HepG2 (cell line): ENCODE measurements around the gene IL1R1. TPM values are rescaled to one million over a fixed set of nuclear protein-coding genes. Genes with fewer than 3 reads are reported as not detected.

ENCODE experiments used
- DR1 ChIP-seq: sonication (generic); formaldehyde crosslinking; IDR thresholded peaks from 2 replicates; pipeline ENCODE4 v1.8.0; 2021; ENCODE audit warnings: mild to moderate bottlenecking, missing genetic modification reagents, inconsistent platforms
- GTF2F1 ChIP-seq: fragments of 150-350 bp; IDR thresholded peaks from 2 replicates; pipeline ENCODE4 v1.6.1; 2014; ENCODE audit warnings: low read length
- KLF9 ChIP-seq: IDR thresholded peaks from 2 replicates; pipeline ENCODE4 v1.6.1; 2016; ENCODE audit warnings: low read depth
- MAFK ChIP-seq, 2 experiments: IDR thresholded peaks in 1 of 2; conservative IDR thresholded peaks in 1 of 2; 2 replicates each; pipeline ENCODE4 v1.6.1; 2011; ENCODE audit warnings: improper control_type of control experiment in 2 of 2, low read length in 2 of 2
- MED1 ChIP-seq: sonication (generic); formaldehyde crosslinking; IDR thresholded peaks from 2 replicates; pipeline ENCODE4 v1.4.0; 2020; ENCODE audit warnings: missing genetic modification reagents
- MTA1 ChIP-seq: sonication (generic); formaldehyde crosslinking; IDR thresholded peaks from 2 replicates; pipeline ENCODE4 v1.4.0; 2020; ENCODE audit warnings: missing genetic modification reagents, mild to moderate bottlenecking, borderline replicate concordance
- NFE2L1 ChIP-seq: sonication (generic); formaldehyde crosslinking; IDR thresholded peaks from 2 replicates; pipeline ENCODE4 v1.4.0; 2020; ENCODE audit warnings: missing genetic modification reagents, mild to moderate bottlenecking, borderline replicate concordance
- POLR2AphosphoS5 ChIP-seq: IDR thresholded peaks from 2 replicates; pipeline ENCODE4 v1.6.1; 2012; ENCODE audit warnings: low read depth, low read length
- SMAD1 ChIP-seq: sonication (generic); formaldehyde crosslinking; IDR thresholded peaks from 2 replicates; pipeline ENCODE4 v1.4.0; 2020; ENCODE audit warnings: missing genetic modification reagents, low read depth, mild to moderate bottlenecking, borderline replicate concordance
- SMAD3 ChIP-seq: sonication (generic); formaldehyde crosslinking; IDR thresholded peaks from 2 replicates; pipeline ENCODE4 v1.4.0; 2020; ENCODE audit warnings: missing genetic modification reagents
- SMARCE1 ChIP-seq: fragments of 450-650 bp; IDR thresholded peaks from 2 replicates; pipeline ENCODE4 v1.6.1; 2017; ENCODE audit warnings: borderline replicate concordance
- ZNF224 ChIP-seq: sonication (generic); formaldehyde crosslinking; IDR thresholded peaks from 2 replicates; pipeline ENCODE4 v1.5.0; 2020; ENCODE audit warnings: mild to moderate bottlenecking, missing genetic modification reagents
- ZNF30 ChIP-seq: sonication (generic); formaldehyde crosslinking; IDR thresholded peaks from 2 replicates; pipeline ENCODE4 v1.5.0; 2020; ENCODE audit warnings: mild to moderate bottlenecking, missing genetic modification reagents
- ZNF737 ChIP-seq: sonication (generic); formaldehyde crosslinking; IDR thresholded peaks from 2 replicates; pipeline ENCODE4 v1.5.0; 2020; ENCODE audit warnings: missing genetic modification reagents, mild to moderate bottlenecking, borderline replicate concordance
- ZNF761 ChIP-seq: sonication (generic); formaldehyde crosslinking; conservative IDR thresholded peaks from 2 replicates; pipeline ENCODE4 v1.4.0; 2020; ENCODE audit warnings: mild to moderate bottlenecking, missing genetic modification reagents
- ZSCAN31 ChIP-seq: sonication (generic); formaldehyde crosslinking; IDR thresholded peaks from 2 replicates; pipeline ENCODE4 v1.5.0; 2020; ENCODE audit warnings: low read depth, mild to moderate bottlenecking, missing genetic modification reagents
- polyA plus RNA-seq, 8 experiments: library from polyadenylated mRNA; depleted of rRNA in 3 of 8; stranded (reverse) in 7 of 8; unstranded in 1 of 8; fragments of >200 nt; fragmentation: Illumina TruSeq in 4 of 8; extraction: Trizol in 4 of 8; gene quantifications; 2 replicates each; pipeline versions ENCODE4 v1.2.1 to v1.2.3, GENCODE V29; 2011 to 2016; ENCODE audit warnings: low read depth in 4 of 8, missing spikeins in 1 of 8, mixed read lengths in 1 of 8; ENCODE audit not compliant: insufficient read depth in 1 of 8
- total RNA-seq, 5 experiments: library from RNA; depleted of rRNA; stranded (reverse); fragments of >200 nt; fragmentation: Illumina TruSeq; extraction: Trizol; gene quantifications; 2 replicates each; pipeline ENCODE4 v1.2.3, GENCODE V29; 2016; ENCODE audit warnings: low read depth in 1 of 5
- TF ChIP-seq, protein P1 (sequence below): IDR thresholded peaks from 2 replicates; pipeline ENCODE4 v1.6.1; 2016; ENCODE audit warnings: low read depth
- TF ChIP-seq, protein P2 (sequence below): IDR thresholded peaks from 2 replicates; pipeline ENCODE4 v1.6.1; 2016
- TF ChIP-seq, protein P3 (sequence below): sonication (generic); formaldehyde crosslinking; IDR thresholded peaks from 2 replicates; pipeline ENCODE4 v1.5.1; 2020; ENCODE audit warnings: mild to moderate bottlenecking, moderate library complexity, missing genetic modification reagents
- TF ChIP-seq, protein P4 (sequence below), 2 experiments: sonication (generic) in 1 of 2; formaldehyde crosslinking in 1 of 2; IDR thresholded peaks; 2 replicates each; pipeline versions ENCODE4 v1.5.1 to v1.6.1; 2011 to 2020; ENCODE audit warnings: borderline replicate concordance in 1 of 2, low read depth in 1 of 2, low read length in 1 of 2, mild to moderate bottlenecking in 1 of 2, missing genetic modification reagents in 1 of 2, moderate library complexity in 1 of 2
- TF ChIP-seq, protein P5 (sequence below): sonication (generic); formaldehyde crosslinking; IDR thresholded peaks from 2 replicates; pipeline ENCODE4 v1.4.0; 2020; ENCODE audit warnings: mild to moderate bottlenecking, missing genetic modification reagents
- TF ChIP-seq, protein P6 (sequence below): sonication (generic); formaldehyde crosslinking; IDR thresholded peaks from 2 replicates; pipeline ENCODE4 v1.8.1; 2022; ENCODE audit warnings: mild to moderate bottlenecking, missing genetic modification reagents

Gene IL1R1
- total and polyA plus RNA-seq, 2 of the 13 experiments (the other 11 are each of a cell fraction or from before 2014, with no cell fraction given), result 38.0 to 93.1 TPM

DNA sequence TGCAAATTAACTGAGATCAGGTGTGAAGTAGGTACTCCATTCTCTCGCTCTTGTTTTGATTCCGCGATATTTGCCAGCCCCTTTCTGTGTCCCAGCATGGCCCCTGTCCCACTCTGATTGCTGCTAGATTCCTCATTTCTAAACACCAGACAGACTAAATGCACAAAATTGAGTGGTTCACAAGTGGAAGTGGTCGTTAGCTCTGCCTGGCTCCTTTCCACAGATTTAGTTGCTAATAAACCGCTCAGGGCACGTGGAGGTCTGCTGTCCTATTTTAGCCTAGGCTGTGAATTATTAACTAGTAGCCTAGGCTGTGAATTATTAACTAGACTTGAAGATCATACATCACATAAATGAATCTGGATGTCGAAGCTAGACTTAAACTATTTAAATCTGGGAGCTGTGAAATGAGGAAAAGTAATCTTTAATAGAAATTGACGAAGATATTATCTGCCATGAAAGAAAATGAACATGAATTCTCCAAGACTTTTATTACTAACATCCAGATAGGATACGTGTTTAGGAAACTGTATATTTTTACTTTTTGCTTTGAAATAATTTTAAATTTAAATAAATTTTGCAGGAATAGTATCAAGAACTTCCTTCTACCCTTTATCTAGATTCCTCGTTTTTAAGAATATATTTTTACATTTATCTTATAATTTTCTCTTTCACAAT, 48.0 kb downstream of the IL1R1 start (continued):
- TF ChIP-seq, protein P1, sequence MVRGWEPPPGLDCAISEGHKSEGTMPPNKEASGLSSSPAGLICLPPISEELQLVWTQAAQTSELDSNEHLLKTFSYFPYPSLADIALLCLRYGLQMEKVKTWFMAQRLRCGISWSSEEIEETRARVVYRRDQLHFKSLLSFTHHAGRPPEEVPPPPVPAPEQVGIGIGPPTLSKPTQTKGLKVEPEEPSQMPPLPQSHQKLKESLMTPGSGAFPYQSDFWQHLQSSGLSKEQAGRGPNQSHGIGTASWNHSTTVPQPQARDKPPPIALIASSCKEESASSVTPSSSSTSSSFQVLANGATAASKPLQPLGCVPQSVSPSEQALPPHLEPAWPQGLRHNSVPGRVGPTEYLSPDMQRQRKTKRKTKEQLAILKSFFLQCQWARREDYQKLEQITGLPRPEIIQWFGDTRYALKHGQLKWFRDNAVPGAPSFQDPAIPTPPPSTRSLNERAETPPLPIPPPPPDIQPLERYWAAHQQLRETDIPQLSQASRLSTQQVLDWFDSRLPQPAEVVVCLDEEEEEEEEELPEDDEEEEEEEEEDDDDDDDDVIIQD, result peak; percentile 64; the same call in 1 of the 2 replicates
- TF ChIP-seq SMAD1 (CRISPR knock-in tag), result no peak
- no peak for TF ChIP-seq SMARCE1
- TF ChIP-seq MTA1, result no peak
- peak; percentile 64; the same call in 1 of the 2 replicates for TF ChIP-seq SMAD3 (CRISPR knock-in tag)
- no peak for TF ChIP-seq GTF2F1
- TF ChIP-seq, protein P2, sequence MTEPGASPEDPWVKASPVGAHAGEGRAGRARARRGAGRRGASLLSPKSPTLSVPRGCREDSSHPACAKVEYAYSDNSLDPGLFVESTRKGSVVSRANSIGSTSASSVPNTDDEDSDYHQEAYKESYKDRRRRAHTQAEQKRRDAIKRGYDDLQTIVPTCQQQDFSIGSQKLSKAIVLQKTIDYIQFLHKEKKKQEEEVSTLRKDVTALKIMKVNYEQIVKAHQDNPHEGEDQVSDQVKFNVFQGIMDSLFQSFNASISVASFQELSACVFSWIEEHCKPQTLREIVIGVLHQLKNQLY (CRISPR knock-in tag), result peak; percentile 91
- TF ChIP-seq, protein P3, sequence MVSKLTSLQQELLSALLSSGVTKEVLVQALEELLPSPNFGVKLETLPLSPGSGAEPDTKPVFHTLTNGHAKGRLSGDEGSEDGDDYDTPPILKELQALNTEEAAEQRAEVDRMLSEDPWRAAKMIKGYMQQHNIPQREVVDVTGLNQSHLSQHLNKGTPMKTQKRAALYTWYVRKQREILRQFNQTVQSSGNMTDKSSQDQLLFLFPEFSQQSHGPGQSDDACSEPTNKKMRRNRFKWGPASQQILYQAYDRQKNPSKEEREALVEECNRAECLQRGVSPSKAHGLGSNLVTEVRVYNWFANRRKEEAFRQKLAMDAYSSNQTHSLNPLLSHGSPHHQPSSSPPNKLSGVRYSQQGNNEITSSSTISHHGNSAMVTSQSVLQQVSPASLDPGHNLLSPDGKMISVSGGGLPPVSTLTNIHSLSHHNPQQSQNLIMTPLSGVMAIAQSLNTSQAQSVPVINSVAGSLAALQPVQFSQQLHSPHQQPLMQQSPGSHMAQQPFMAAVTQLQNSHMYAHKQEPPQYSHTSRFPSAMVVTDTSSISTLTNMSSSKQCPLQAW (CRISPR knock-in tag), result peak; percentile 99
- TF ChIP-seq KLF9 (CRISPR knock-in tag), result 0 out of 2 replicates have a peak, but pooled peaks have one; percentile 39
- TF ChIP-seq POLR2AphosphoS5, result no peak
- TF ChIP-seq ZNF761 (CRISPR knock-in tag), result no peak
- TF ChIP-seq DR1 (CRISPR knock-in tag), result no peak
- TF ChIP-seq ZSCAN31 (CRISPR knock-in tag), result no peak
- TF ChIP-seq, protein P4, sequence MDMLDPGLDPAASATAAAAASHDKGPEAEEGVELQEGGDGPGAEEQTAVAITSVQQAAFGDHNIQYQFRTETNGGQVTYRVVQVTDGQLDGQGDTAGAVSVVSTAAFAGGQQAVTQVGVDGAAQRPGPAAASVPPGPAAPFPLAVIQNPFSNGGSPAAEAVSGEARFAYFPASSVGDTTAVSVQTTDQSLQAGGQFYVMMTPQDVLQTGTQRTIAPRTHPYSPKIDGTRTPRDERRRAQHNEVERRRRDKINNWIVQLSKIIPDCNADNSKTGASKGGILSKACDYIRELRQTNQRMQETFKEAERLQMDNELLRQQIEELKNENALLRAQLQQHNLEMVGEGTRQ (IDR thresholded peaks at IDR 0.05; ENCODE audit: low read depth, low read length), result peak; percentile 52
- TF ChIP-seq, protein P4 (CRISPR knock-in tag; IDR thresholded peaks at IDR 0.05; ENCODE audit: borderline replicate concordance), result peak; percentile 44; the same call in 1 of the 2 replicates
- no peak for TF ChIP-seq ZNF30
- TF ChIP-seq MAFK (conservative IDR thresholded peaks at IDR 0.05 in 1 of 2, IDR thresholded peaks at IDR 0.05 in 1 of 2; ENCODE audit: low read length in 2 of 2), result no peak
- TF ChIP-seq, protein P5, sequence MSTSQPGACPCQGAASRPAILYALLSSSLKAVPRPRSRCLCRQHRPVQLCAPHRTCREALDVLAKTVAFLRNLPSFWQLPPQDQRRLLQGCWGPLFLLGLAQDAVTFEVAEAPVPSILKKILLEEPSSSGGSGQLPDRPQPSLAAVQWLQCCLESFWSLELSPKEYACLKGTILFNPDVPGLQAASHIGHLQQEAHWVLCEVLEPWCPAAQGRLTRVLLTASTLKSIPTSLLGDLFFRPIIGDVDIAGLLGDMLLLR (CRISPR knock-in tag), result no peak
- TF ChIP-seq MED1 (CRISPR knock-in tag), result peak; percentile 62; the same call in 1 of the 2 replicates
- no peak for TF ChIP-seq ZNF224 (CRISPR knock-in tag)
- TF ChIP-seq, protein P6, sequence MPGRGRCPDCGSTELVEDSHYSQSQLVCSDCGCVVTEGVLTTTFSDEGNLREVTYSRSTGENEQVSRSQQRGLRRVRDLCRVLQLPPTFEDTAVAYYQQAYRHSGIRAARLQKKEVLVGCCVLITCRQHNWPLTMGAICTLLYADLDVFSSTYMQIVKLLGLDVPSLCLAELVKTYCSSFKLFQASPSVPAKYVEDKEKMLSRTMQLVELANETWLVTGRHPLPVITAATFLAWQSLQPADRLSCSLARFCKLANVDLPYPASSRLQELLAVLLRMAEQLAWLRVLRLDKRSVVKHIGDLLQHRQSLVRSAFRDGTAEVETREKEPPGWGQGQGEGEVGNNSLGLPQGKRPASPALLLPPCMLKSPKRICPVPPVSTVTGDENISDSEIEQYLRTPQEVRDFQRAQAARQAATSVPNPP (CRISPR knock-in tag), result peak; percentile 42; the same call in 1 of the 2 replicates
- TF ChIP-seq ZNF737 (CRISPR knock-in tag), result no peak
- TF ChIP-seq NFE2L1, result no peak
